Measurements from ENCODE around the gene PTPRO.

The PTPRO gene

DNA sequence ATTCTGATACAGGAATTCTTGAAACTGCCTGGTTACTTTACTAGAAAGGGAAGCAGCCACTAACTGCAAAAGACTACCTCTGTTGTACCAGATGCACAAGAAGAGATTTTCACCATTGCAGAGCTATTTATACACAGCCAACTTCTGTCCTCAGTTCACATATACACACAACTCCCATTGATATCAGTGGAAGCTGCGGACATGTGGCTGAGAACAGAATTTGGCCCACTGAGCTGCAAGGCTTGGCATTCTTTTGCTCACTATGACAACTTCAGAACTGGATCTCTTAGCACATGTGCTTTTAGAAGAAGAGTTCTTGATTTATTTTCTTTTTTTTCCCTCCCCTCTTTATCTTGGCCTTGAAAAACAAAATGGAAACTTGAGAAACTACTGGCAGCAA lies 28.3 kb downstream of the PTPRO start:
- DNase-seq (ENCODE audit: low read depth), result no peak

DNA sequence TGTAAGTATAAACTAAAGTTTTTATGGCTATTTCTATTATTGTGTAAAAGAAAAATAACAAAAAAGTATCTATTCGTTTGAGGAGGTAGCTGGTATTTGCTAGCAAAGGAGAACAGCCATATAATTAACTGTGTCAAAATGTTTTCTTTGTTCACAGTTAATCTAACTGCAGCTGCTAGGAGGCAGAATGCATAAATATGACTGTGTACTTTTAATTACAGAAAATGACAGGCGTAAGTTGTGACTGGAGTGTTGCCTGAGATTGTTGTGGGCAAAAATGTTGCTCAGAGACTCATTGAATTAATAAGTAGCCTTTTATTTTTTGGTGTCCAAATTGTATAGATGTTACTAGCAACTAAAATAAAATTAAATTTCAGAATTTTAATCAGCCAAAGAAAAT lies 33.5 kb downstream of the PTPRO start:
- DNase-seq (ENCODE audit: low read depth), result no peak

GRCh38 chr12:15356951-15357364 lies 34.6 kb downstream of the PTPRO start:
- no peak for DNase-seq (ENCODE audit: low read depth)

GRCh38 chr12:15364221-15365160 lies 42.2 kb downstream of the PTPRO start:
- no peak for DNase-seq (ENCODE audit: low read depth)

GRCh38 chr12:15368812-15369211 lies 46.5 kb downstream of the PTPRO start:
- DNase-seq (ENCODE audit: low read depth), result no peak

DNA sequence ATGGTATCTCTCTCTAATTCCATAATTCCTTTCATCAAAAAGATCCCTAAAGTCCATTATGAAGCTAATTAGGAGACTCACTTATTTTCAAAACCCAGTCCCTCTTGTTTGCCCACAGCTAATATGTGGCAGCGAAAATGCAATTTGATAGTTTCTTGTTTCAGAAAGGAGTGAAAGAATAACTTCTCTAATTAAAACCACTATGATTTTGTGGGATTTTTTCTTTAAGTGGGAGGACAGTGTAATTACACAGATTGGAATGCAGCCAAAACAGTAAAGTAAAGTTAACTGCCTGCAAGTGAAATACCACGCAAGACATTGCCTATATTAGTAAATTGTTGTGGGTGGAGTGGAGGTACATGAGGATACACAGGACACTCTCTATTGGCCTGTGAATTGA lies 50.0 kb downstream of the PTPRO start:
- no peak for DNase-seq (ENCODE audit: low read depth)

DNA sequence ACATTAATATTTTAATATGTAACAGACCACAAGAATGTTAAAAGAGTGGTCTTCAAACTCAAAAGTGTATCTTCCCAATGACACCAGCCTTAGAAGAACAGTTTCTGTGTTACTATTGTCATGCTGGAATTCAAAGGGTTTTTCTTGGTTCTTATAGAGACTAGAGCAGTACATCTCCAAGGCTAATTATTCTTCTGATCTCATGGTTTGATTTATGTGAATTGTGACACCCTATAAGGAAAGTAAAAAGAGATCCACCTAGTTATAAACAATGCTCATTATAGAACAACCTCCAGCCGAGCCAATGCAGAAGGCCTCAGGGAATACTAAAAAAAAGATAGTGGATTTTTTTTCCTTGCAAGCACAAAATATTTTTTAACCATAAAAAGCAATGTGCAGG lies 65.5 kb downstream of the PTPRO start:
- no peak for DNase-seq (ENCODE audit: low read depth)

DNA sequence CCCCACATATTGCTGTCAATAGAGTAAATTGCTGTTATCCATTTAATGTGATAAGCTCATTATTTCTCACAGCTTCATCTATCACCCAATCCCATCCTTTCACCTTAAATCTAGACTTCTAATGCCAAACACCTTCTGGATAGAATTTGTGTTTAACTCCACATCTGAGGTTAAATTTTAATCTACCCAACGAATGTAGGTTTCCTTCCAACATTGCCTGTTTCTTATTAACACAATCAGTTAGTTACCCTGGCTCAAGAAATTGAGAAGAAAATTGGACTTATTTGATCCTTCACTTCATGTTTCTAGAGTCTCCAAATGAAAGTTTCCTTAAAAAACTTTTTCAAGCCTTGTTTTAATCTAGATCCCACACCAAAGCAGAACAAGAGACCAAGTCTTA lies 67.3 kb downstream of the PTPRO start:
- DNase-seq (ENCODE audit: low read depth), result no peak

GRCh38 chr12:15393037-15393436 lies 70.7 kb downstream of the PTPRO start:
- no peak for DNase-seq (ENCODE audit: low read depth)

GRCh38 chr12:15393995-15394394 lies 71.7 kb downstream of the PTPRO start:
- DNase-seq (ENCODE audit: low read depth), result no peak

- DNase-seq (ENCODE audit: low read depth), result no peak
These were observed 82.2 kb downstream of the PTPRO start for GRCh38 chr12:15404485-15404884.

- no peak for DNase-seq (ENCODE audit: low read depth)
These were observed 83.3 kb downstream of the PTPRO start for GRCh38 chr12:15405606-15406005.

DNA sequence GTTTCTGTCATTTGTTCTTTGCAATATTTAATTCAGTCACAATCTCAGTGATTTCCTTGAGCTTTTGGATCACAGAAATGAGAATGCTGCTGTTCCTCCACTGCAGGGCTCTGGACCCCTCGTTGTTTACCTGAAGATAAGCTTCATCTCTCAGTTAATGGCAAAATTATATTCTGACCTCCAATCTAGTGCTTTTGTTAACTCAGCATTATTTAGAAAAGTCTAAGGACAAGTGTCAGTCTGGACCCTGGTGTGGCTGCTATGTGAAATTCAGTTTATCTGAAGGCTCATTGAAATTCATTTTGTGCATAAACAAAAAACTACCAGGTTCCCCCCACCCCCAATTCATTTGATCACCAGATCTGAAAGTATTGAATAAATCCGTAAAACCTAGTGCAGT lies 84.7 kb downstream of the PTPRO start:
- no peak for DNase-seq (ENCODE audit: low read depth)

DNA sequence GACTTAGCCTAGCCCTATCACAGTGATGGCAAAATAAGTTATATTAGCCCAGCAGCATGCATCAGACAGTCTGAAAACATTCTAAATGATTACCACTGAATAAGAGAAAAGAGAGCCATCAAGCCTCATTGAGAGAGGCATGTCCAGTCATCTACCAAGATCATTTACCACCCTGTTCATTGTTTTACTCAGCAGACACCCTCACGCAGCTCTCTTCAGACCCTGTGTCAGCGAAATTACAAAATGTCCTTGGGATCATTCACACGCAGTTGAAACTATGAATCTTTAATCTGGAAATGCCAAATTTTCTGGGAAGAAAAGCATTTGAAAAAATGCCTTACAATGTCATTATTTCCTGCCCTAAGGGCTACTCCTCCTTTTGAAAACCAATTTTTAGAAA lies 89.5 kb downstream of the PTPRO start:
- no peak for DNase-seq (ENCODE audit: low read depth)

GRCh38 chr12:15417691-15418090 lies 95.4 kb downstream of the PTPRO start:
- no peak for DNase-seq (ENCODE audit: low read depth)

DNA sequence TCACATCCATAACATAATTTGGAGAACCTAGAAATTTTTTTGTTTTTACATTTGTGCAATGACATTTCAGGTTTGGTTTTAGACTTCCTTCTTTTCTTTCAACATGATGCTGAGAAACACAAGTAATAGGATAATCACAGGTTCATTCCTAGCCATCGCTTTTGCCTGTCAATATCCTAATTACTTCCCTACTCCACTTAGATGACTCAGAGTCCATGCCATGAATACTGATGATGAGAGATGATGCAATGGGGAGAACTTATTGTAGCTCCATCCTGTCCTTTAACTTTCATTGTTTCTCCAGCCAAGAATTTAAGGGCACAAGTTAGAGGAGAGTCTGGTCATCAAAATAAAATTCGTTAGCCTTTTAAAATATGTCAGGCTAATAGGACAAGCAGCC lies 101.3 kb downstream of the PTPRO start:
- DNase-seq (ENCODE audit: low read depth), result no peak

DNA sequence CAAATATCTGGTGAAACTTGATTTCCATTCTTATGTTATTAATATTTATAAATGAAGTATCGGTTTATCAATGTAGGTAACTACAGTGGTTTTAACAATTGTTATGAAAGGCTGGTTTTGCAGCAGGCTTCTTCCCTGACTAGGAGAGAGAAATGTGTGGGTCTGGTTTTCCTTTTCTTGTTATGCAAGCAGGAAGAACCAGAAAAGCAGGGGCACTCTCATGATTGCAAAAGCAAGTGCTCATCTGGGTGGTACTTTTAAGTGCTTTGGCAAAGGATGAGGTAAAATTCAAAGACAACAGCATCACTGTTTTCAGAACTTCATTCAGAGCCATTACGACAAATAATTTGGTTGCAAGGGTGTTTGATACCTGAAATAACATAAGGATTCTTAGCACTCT lies 105.6 kb downstream of the PTPRO start:
- no peak for DNase-seq (ENCODE audit: low read depth)

DNA sequence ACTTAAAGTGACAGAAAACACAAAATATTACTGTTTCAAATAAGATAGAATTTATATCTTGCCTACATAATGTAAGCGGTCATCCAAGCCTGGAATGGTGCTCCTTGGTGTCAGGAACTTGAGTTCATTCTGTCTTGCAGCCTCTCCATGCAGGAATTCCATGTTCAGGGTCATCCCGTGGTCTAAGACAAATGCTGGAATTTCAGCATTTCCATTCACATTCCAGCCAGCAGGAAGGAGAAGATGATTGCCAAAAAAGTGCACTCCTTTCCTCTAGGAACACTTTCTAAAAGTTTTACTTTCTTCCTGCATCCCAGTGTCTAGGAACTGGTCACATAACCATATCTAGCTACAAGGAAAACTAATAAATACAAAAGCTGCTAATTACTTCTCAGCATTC lies 106.3 kb downstream of the PTPRO start:
- DNase-seq (ENCODE audit: low read depth), result no peak

DNA sequence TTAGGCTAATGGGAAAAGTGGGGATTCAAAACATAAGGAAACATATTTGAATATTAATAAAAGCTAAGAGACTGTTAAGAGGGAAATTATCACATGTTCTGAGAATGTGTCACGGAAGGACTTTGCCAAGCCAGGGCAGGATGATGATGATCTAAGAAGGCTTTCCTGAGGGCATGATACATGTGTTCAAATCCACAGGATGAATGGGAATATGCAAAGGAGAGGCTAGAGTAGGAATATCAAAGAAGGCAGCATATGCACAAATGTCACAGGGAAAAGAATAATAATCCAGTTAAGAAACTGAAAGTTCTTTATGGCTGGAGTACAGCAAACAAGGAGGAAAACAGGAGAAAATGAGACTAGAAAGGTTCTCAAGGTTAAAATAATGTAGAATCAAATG lies 107.0 kb downstream of the PTPRO start:
- DNase-seq (ENCODE audit: low read depth), result no peak

DNA sequence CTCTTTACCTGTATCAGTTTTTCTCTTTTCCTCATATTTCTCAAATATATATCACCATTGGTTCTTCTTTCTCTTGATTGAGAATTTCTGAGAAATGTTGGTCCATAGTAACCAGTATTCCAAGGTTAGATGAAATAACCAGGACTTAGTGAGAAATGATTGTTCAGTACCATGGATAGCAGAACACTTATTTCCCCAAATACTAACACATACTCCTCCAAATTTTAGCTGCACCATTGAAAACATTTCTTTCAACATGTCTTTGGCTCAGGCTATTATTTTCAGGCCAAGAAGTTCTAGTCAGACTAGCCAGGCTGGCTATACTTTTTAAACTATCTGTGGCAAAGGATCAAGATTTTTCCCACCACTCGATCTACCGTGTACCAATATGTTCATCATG lies 113.3 kb downstream of the PTPRO start:
- no peak for DNase-seq (ENCODE audit: low read depth)

DNA sequence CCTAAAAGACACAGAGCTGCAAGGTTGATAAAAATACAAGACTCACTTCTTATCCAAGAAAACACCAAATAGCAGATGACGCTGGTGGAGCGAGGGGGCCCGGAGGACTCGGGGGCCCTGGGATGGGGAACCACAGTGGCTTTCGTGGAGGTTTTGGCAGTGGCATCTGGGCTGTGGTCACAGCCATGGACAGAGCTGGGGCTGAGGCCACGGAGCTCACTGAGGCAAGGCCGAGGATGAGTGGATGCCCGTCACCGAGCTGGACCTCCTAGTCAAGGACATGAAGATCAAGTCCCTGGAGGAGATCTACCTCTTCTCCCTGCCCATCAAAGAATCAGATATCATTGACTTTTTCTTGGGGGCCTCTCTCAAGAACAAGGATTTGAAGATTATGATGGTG lies 117.2 kb downstream of the PTPRO start:
- DNase-seq (ENCODE audit: low read depth), result no peak

DNA sequence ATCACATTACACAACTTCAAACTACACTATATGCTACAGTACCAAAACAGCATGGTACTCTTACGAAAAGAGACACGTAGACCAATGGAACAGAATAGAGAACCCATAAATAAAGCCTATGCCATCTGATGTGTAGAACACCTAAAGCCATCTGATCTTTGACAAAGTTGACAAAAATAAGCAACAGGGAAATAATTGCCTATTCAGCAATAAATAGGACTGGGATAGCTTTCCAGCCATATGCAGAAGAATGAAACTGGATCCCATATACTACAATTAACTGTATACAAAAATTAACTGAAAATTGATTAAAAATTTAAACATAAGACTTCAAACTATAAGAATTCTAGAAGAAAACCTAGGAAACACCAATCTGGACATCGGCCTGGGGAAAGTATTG lies 120.7 kb downstream of the PTPRO start:
- DNase-seq (ENCODE audit: low read depth), result no peak

DNA sequence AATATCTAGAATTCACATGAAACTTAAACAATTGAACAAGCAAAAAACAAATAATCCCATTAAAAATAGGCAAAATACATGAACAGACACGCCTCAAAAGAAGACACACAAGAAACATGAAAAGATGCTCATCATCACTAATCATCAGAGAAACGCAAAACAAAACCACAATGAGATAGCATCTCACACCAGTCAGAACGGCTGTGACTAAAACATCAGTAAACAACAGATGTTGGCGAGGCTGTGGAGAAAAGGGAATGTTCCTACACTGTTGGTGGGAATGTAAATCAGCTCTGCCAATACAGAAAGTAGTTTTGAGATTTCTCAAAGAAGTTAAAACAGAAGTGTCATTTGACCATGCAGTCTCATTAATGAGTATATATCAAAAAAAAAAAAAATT lies 121.3 kb downstream of the PTPRO start:
- DNase-seq (ENCODE audit: low read depth), result no peak

DNA sequence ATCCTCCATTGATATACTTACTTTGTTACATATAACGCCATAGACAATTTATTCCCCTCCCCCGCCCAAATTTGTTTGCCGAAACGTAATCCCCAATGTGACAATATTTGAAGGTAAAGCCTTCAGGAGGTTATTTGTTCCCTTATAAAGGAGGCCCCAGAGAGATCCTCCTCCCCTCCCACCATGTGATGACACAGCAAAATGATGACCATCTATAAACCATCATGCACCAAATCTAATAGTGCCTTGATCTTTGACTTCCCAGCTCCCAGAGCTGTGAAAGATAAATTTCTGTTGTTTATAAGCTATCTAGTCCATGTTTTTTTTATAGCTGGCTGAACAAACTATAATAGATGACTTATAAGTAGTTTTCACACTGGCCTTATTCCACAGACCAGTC lies 122.2 kb downstream of the PTPRO start:
- no peak for DNase-seq (ENCODE audit: low read depth)
